HG03280 (cell line): ENCODE results near the gene SMARCB1.

Source experiments
- ATAC-seq: cut with Tn5 transposase; IDR thresholded peaks from one replicate; pipeline ENCODE4 v1.9.1; 2021; ENCODE audit warnings: mild to moderate bottlenecking, moderate library complexity; ENCODE audit not compliant: unreplicated experiment

The SMARCB1 gene

GRCh38 chr22:23801238-23801821, 14.6 kb downstream of the SMARCB1 start:
- ATAC-seq = no peak

- no peak for ATAC-seq
These were observed 15.2 kb downstream of the SMARCB1 start for GRCh38 chr22:23801886-23802377.

- no peak for ATAC-seq
These were observed 16.4 kb downstream of the SMARCB1 start for GRCh38 chr22:23803001-23803819.

- ATAC-seq = no peak
These were observed 18.1 kb downstream of the SMARCB1 start for GRCh38 chr22:23804781-23805291.

- ATAC-seq = no peak
These were observed 20.1 kb downstream of the SMARCB1 start for GRCh38 chr22:23806837-23807236.

- no peak for ATAC-seq
These were observed 25.6 kb downstream of the SMARCB1 start for GRCh38 chr22:23812378-23812777.

- ATAC-seq = no peak
These were observed 28.9 kb downstream of the SMARCB1 start for GRCh38 chr22:23815541-23816155.

- no peak for ATAC-seq
These were observed 29.6 kb downstream of the SMARCB1 start for GRCh38 chr22:23816156-23816976.

- ATAC-seq = no peak
These were observed 30.4 kb downstream of the SMARCB1 start for GRCh38 chr22:23817146-23817545.

GRCh38 chr22:23818541-23818940, 31.8 kb downstream of the SMARCB1 start:
- no peak for ATAC-seq

- no peak for ATAC-seq
These were observed 34.0 kb downstream of the SMARCB1 start for GRCh38 chr22:23820748-23821211.

GRCh38 chr22:23822101-23822671, 35.4 kb downstream of the SMARCB1 start:
- ATAC-seq = no peak

GRCh38 chr22:23823331-23823791, 36.6 kb downstream of the SMARCB1 start:
- ATAC-seq = no peak

- no peak for ATAC-seq
These were observed 37.9 kb downstream of the SMARCB1 start for GRCh38 chr22:23824476-23825245.

GRCh38 chr22:23825246-23825905, 38.6 kb downstream of the SMARCB1 start:
- no peak for ATAC-seq

GRCh38 chr22:23826510-23827350, 40.0 kb downstream of the SMARCB1 start:
- ATAC-seq = no peak

- no peak for ATAC-seq
These were observed 40.7 kb downstream of the SMARCB1 start for GRCh38 chr22:23827351-23827995.
